ENCODE data around the gene ABCG1. TPM values are rescaled to one million over a fixed set of nuclear protein-coding genes. Genes with fewer than 3 reads are reported as not detected.

Gene ABCG1
- total RNA-seq, 2 experiments from 2014 or later = 11.6 to 16.3 TPM

DNA sequence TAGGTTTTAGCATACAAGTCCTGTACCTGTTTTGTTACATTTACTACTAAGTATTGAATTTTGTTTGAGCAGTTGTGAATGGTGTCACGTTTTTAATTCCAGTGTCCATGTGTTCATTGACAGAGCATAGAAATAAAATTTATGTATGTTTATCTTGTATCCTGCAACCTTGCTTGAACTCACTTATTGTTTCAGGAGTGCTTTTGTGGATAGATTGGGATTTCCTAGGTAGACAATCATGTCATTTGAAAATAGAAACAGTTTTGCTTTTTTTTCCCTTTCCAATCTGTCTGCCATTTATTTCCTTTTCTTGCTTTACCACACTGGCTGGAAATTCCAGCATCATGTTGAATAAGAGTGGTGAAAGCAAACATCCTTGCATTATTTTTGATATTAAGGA lies 15.0 kb upstream of the ABCG1 start:
- H3K4me1 Mint-ChIP-seq = peaks cover 42% of the 10 kb centered on the region
- H3K4me3 Mint-ChIP-seq = no peak overlapping the region
- no peaks in the 10 kb centered on the region for H3K27me3 Mint-ChIP-seq
- POLR2A ChIA-PET = no interaction called here
- no peaks in the 10 kb centered on the region for H3K36me3 Mint-ChIP-seq (ENCODE audit: low read depth)
- intact Hi-C loops (cut with DNase I, micrococcal nuclease) = no loop called here
- CTCF ChIA-PET = no interaction called here
- ATAC-seq (no peak), DNase-seq (no peak)
- H3K9me3 Mint-ChIP-seq (ENCODE audit: low read depth) = no peaks in the 10 kb centered on the region
- H3K27ac Mint-ChIP-seq = no peak overlapping the region

DNA sequence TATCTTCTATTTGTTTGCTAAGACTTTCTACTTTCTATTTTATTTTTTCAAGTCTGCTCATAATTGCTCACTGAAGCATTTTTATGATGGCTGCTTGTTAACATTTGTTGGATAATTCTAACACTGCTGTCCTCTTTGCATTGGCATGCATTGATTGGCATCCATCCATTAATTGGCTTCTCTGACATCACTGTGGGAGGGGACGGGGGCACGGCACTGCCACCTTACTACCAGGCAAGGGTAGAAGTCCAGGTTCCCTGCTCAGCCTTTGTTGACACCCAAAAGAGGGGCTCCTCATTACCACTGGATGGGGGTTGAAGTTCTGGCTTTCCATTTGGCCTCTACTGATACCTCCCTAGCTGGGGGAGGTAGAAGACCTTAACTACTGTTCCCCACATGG lies 11.5 kb upstream of the ABCG1 start:
- Mint-ChIP-seq H3K36me3 (ENCODE audit: low read depth) (no peaks in the 10 kb centered on the region), H3K9me3 (ENCODE audit: low read depth) (no peaks in the 10 kb centered on the region), H3K4me3 (no peak overlapping the region), H3K4me1 (peaks cover 7% of the 10 kb centered on the region), H3K27me3 (no peaks in the 10 kb centered on the region), H3K27ac (no peak overlapping the region)
- ChIA-PET CTCF (interaction anchor here (0.7 kb wide), 1 partner anchor 126 kb away, joined by 3 read pairs; no protein-coding TSS in a partner anchor), POLR2A (no interaction called here)
- no peak for DNase-seq
- no peak for ATAC-seq
- intact Hi-C loops (cut with DNase I, micrococcal nuclease) = no loop called here

DNA sequence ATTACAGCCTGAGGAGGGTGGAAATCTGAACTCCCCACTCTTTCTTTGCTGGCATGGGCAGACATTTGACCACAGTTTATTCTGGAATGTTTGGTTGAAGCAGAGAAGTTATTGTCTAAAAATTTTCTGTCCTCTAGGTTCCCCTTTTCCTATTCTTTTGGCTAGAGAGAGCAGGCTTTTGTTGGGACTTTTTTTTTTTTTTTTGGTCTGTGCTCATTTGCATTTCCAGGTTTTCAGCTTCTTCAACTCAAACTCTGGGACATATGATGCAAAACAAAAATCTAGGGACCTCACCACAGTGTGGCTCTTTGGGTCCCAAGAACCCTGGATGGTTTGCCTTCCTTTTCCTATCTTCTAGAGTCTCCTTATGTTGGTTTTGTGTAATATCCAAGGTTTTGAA lies 10.9 kb upstream of the ABCG1 start:
- ATAC-seq (no peak), DNase-seq (no peak)
- no peak overlapping the region for H3K27ac Mint-ChIP-seq
- peaks cover 3% of the 10 kb centered on the region for H3K4me1 Mint-ChIP-seq
- POLR2A ChIA-PET = no interaction called here
- H3K9me3 Mint-ChIP-seq (ENCODE audit: low read depth) = no peaks in the 10 kb centered on the region
- H3K27me3 Mint-ChIP-seq = no peaks in the 10 kb centered on the region
- no peaks in the 10 kb centered on the region for H3K36me3 Mint-ChIP-seq (ENCODE audit: low read depth)
- H3K4me3 Mint-ChIP-seq = no peak overlapping the region
- CTCF ChIA-PET = no interaction called here
- intact Hi-C loops (cut with DNase I, micrococcal nuclease) = no loop called here

DNA sequence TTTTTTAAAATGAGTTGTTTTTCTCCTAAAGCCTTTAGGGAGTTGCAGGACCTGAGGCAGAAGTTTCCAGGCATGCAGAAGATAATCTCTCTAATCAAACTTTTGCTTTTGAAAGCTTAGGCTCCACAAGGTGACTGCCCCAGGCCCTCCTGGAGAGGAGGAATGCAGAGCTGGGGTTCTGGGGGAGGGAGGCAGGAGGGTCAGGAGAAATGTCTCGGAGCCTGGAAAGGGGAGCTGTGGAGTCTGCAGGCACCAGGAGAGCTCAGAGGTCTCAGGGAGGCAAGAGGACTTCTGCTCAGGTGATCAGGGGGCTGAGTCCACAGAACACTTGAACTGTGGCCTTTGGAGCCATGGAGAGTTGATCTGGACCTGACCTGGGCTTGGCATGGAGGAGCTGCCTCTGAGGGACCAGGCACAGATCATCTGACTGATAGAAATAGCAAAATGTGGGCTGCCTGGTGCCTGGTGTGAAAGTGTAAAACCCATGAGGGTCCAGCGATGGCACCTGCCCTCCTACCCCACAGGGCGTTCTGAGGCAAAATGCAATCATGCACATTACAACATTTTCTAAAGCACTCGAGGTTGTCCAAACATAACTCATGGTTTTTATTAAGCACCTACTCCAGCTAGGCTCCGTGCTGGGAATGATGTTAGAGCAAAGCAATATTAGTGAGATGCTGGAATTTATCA lies 10.0 kb upstream of the ABCG1 start:
- H3K4me3 Mint-ChIP-seq = no peak overlapping the region
- H3K9me3 Mint-ChIP-seq (ENCODE audit: low read depth) = no peaks in the 10 kb centered on the region
- no peak overlapping the region for H3K27ac Mint-ChIP-seq
- intact Hi-C loops (cut with DNase I, micrococcal nuclease) = no loop called here
- H3K4me1 Mint-ChIP-seq = no peaks in the 10 kb centered on the region
- DNase-seq = no peak
- no peaks in the 10 kb centered on the region for H3K36me3 Mint-ChIP-seq (ENCODE audit: low read depth)
- ChIA-PET CTCF (interaction anchor here (0.6 to 1.2 kb wide), 6 partner anchors 10 to 134 kb away, joined by 3 to 4 read pairs (median 3); no protein-coding TSS in a partner anchor), POLR2A (interaction anchor here (0.6 kb wide), 1 partner anchor 64 kb away, joined by 3 read pairs; no protein-coding TSS in a partner anchor)
- no peaks in the 10 kb centered on the region for H3K27me3 Mint-ChIP-seq
- no peak for ATAC-seq

DNA sequence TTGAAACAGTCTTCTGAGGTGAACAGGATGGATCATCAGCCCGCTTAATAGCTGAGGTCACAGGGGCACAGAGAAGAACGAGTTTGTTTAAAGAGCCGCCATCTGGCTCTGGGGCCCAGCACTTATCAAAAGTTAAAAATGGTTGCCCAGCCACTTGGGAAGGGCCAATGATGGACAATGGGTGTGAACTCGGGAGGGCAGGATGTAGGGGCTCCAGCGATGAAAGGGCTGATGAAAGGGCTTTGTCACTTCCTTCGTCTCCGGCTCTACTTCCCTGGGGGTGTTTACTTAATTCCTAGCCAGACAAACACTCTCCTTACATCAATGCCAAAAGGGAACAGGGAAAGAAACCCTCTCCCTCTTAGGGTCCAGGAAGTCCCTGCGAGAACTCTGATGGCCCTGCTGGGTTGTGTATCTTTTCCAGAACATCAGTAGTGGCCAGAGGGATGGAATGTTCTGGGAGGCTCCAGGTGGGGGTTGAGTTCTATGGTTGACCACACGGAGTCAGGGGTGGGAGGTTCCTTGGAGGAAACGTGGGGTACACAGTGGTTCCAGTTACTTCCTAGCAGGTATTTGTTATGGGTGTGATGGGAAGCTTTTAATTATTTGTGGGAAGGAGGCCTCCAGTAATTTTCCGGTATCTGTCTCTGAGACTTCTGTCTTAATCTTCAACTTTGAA lies 9.0 kb upstream of the ABCG1 start:
- no peak for ATAC-seq
- no peaks in the 10 kb centered on the region for H3K9me3 Mint-ChIP-seq (ENCODE audit: low read depth)
- no peak for DNase-seq
- no peak overlapping the region for H3K4me3 Mint-ChIP-seq
- H3K36me3 Mint-ChIP-seq (ENCODE audit: low read depth) = no peaks in the 10 kb centered on the region
- ChIA-PET CTCF (interaction anchor here (0.6 to 1.1 kb wide), 5 partner anchors 14 to 49 kb away, joined by 3 to 4 read pairs (median 4); no protein-coding TSS in a partner anchor), POLR2A (no interaction called here)
- H3K4me1 Mint-ChIP-seq = no peaks in the 10 kb centered on the region
- intact Hi-C loops (cut with DNase I, micrococcal nuclease) = no loop called here
- no peaks in the 10 kb centered on the region for H3K27me3 Mint-ChIP-seq
- H3K27ac Mint-ChIP-seq = no peak overlapping the region

DNA sequence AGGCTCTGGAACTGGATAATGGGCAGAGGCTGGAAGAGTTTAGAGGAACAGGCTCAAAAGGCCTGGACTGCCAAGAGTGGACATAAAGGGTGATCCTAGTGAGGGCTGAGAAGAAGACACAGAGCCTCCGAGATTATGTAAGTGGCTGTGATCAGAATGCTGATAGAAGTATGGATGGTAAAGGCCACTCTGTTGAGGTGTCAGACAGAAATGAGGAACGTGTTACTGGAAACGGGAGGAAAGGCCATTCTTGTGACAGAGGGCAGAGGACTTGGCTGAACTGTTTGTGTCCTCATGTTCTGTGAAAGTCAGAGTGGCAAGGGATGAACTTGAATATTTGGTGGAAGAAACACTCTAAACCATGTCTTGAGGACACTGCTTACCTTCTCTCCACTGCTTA lies 6.7 kb upstream of the ABCG1 start:
- ATAC-seq = no peak
- H3K4me3 Mint-ChIP-seq = no peak overlapping the region
- DNase-seq = no peak
- peaks cover 9% of the 10 kb centered on the region for H3K9me3 Mint-ChIP-seq (ENCODE audit: low read depth)
- ChIA-PET CTCF (interaction anchor here (0.8 kb wide), 1 partner anchor 47 kb away, joined by 5 read pairs; no protein-coding TSS in a partner anchor), POLR2A (no interaction called here)
- H3K4me1 Mint-ChIP-seq = no peaks in the 10 kb centered on the region
- no peaks in the 10 kb centered on the region for H3K27me3 Mint-ChIP-seq
- no peak overlapping the region for H3K27ac Mint-ChIP-seq
- intact Hi-C loops (cut with DNase I, micrococcal nuclease) = no loop called here
- no peaks in the 10 kb centered on the region for H3K36me3 Mint-ChIP-seq (ENCODE audit: low read depth)

DNA sequence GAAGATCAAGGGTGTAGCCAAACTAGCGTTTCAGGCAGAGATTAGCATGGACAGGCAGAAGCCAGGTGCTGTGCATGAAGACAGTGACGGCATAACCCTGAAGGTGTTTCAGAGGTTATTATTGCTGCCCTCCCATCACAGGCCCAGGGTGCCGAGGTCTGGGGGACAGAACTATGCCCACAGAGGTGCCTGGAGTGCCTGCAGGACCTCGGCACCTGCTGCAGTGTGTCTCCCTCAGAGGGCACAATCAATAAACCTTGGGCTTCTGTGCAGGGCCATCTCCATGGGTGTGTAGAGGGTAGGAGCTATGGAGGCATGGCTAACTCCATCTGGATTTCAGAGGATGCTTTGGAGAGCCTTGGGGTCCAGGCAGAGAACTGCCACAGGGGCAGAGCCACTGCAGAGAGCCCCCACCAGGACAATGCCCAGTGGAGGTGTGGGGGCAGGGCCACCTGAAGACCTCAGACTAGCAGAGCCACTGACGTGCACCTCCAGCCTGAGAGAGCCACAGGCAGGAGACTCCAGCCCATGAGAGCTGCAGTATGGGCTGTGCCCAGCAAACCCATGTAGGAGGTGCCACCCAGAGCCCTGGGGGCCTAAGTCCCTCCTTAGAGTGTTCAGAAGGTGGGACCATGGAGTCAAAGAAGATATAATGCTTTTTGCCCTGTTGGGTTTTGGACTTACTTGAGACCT lies 5.7 kb upstream of the ABCG1 start:
- ATAC-seq (no peak), DNase-seq (no peak)
- POLR2A ChIA-PET = no interaction called here
- CTCF ChIA-PET = interaction anchor here (0.8 kb wide), 2 partner anchors 46 to 49 kb away, joined by 3 to 5 read pairs; no protein-coding TSS in a partner anchor
- Mint-ChIP-seq H3K36me3 (ENCODE audit: low read depth) (no peaks in the 10 kb centered on the region), H3K27ac (no peak overlapping the region), H3K4me3 (no peak overlapping the region), H3K4me1 (no peaks in the 10 kb centered on the region), H3K9me3 (ENCODE audit: low read depth) (peaks cover 10% of the 10 kb centered on the region), H3K27me3 (no peaks in the 10 kb centered on the region)
- intact Hi-C loops (cut with DNase I, micrococcal nuclease) = no loop called here

DNA sequence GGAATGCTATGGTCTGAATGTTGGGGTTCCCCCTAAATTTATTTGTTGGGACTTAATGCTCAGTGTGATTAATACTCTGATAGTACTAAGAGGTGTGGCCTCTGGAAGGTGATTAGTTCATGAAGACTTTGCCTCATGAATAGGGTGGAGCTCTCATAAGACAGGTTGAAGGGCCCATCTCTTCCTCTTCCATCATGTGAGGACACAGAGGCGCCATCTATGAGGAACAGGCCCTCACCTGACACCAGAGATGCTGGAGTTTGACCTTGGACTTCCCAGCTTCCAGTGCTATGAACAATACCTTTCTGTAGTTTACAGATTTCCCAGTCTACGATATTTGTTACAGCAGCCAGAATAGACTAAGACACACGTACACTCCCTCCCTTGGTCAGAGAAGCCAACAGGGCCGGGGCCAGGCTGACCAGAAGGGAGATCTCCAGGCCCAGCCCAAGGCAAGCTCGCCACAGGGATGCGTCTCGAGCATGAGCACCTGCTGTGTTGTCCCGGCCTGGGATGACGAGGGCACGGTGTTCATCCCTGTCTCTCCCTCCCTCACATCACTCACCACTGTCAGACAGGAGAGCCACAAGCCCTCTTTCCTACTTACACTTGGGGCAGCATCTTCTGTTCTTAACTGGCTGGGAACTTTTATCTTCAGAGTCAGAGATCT lies 4.7 kb upstream of the ABCG1 start:
- H3K27me3 Mint-ChIP-seq = no peaks in the 10 kb centered on the region
- no peaks in the 10 kb centered on the region for H3K36me3 Mint-ChIP-seq (ENCODE audit: low read depth)
- H3K4me1 Mint-ChIP-seq = no peaks in the 10 kb centered on the region
- POLR2A ChIA-PET = no interaction called here
- ATAC-seq (no peak), DNase-seq (no peak)
- H3K27ac Mint-ChIP-seq = no peak overlapping the region
- no peak overlapping the region for H3K4me3 Mint-ChIP-seq
- CTCF ChIA-PET = interaction anchor here (0.6 to 0.8 kb wide), 2 partner anchors 23 to 48 kb away, joined by 3 read pairs; no protein-coding TSS in a partner anchor
- intact Hi-C loops (cut with DNase I, micrococcal nuclease) = no loop called here
- peaks cover 10% of the 10 kb centered on the region for H3K9me3 Mint-ChIP-seq (ENCODE audit: low read depth)

DNA sequence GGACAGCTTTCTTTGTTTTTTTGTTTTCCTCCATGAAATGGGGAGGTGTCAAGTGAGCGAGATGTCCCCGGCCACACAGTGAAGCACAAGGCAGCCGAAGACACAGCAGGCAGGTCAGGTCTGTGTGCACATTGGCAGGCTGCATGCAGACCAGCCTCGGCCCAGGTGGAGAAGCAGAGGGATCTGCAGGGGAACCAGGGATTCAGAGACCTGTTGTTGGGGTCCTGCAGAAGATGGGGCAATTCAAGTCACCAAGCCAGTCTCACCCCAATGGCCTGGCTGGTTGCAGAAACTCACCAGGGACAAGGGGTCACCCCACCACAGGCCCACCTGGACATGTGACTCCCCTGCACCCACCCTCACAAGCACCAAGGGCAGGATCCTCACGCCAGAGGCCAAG lies 4.0 kb upstream of the ABCG1 start:
- no peak overlapping the region for H3K4me3 Mint-ChIP-seq
- intact Hi-C loops (cut with DNase I, micrococcal nuclease) = no loop called here
- DNase-seq (no peak), ATAC-seq (no peak)
- no peak overlapping the region for H3K27ac Mint-ChIP-seq
- ChIA-PET CTCF (interaction anchor here (0.6 kb wide), 1 partner anchor 24 kb away, joined by 3 read pairs; no protein-coding TSS in a partner anchor), POLR2A (no interaction called here)
- H3K4me1 Mint-ChIP-seq = no peaks in the 10 kb centered on the region
- peaks cover 10% of the 10 kb centered on the region for H3K9me3 Mint-ChIP-seq (ENCODE audit: low read depth)
- no peaks in the 10 kb centered on the region for H3K36me3 Mint-ChIP-seq (ENCODE audit: low read depth)
- no peaks in the 10 kb centered on the region for H3K27me3 Mint-ChIP-seq

DNA sequence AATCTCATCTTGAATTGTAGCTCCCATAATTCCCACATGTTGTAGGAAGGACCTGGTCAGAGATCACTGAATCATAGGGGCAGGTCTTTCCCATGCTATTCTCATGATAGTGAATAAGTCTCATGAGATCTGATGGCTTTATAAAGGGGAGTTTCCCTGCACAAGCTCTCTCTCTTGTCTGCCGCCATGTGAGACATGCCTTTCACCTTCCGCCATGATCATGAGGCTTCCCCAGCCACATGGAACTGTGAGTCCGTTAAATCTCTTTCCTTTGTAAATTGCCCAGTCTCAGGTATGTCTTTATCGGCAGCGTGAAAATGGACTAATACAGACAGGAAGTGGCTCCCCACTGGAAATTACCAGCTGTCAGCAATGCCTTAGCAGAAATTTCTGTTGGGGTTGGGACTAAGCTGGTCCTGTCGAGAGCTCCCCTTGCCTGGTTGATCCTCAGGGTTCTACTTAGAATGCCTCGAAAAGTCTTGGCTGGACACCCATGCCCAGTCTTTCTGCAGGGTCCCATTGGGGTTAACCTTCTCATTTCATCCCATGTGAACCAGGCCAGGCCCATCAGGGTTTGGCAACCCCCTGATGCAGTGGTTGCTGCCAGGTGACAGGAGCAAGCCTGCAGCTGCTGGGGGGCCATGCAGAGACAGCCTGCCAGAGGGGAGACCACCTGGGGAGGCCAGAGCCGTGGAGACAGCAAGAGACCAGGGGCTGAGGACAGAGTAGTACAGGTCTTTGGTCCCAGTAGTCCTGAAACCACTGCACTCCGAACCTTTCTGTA lies 2.8 kb upstream of the ABCG1 start:
- Mint-ChIP-seq H3K4me3 (no peak overlapping the region), H3K27ac (no peak overlapping the region), H3K27me3 (no peaks in the 10 kb centered on the region), H3K4me1 (peaks cover 2% of the 10 kb centered on the region), H3K9me3 (ENCODE audit: low read depth) (peaks cover 10% of the 10 kb centered on the region), H3K36me3 (ENCODE audit: low read depth) (peaks cover 2% of the 10 kb centered on the region)
- POLR2A ChIA-PET = no interaction called here
- CTCF ChIA-PET = interaction anchor here (0.6 to 1.1 kb wide), 2 partner anchors 15 to 30 kb away, joined by 3 to 4 read pairs; no protein-coding TSS in a partner anchor
- DNase-seq = no peak
- ATAC-seq = no peak
- intact Hi-C loops (cut with DNase I, micrococcal nuclease) = no loop called here

Data from activated CD4-positive, alpha-beta T cell treated with anti-CD3 and anti-CD28 coated beads for 36 hours (primary cell).